NCI-H1417 (cell line): ENCODE data around the gene NUMB.
"Not testable (repeated sequence)": the region's sequence is repeated elsewhere in the genome, so short reads cannot be mapped to it uniquely, and the experiment has no call there.

Experiments used
- DNase-seq, 3 experiments: peaks; one replicate each; lab custom pipeline; 2025; lab: John Stamatoyannopoulos, UW

Gene NUMB

DNA sequence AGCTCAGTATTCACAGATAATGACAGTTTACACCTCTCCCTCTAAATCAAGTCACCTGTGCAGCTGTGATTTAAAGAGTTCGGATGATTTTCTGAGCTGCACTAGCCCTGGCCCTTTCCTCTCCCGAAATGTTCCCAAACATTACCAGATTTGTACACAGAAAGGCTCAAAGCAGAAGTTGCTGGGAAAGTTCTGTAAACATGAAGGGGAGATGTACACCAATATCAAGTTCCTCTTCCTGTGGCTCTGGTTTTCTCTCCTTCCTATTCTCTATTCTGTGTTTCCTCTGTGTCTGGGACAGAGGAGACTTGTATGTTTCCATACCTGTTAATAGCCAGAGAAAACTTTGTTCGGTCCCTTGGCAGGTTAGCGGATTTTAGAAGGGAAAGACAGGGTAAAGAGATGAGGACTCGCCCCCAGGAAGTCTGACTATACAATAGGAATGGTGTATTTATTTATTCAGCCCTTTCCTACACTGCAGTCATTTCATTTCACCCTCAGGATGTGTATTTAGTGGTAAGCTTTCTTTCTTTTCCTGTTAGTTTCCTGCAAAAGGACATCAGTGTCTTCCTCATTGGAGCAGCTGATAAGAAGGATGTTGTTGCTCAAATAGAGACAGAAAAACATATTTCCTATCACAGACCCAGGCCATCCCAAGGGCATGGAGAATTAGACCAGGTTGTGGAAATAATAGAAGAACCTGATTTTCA lies 7.6 kb upstream of the NUMB start:
- DNase-seq: no peak

DNA sequence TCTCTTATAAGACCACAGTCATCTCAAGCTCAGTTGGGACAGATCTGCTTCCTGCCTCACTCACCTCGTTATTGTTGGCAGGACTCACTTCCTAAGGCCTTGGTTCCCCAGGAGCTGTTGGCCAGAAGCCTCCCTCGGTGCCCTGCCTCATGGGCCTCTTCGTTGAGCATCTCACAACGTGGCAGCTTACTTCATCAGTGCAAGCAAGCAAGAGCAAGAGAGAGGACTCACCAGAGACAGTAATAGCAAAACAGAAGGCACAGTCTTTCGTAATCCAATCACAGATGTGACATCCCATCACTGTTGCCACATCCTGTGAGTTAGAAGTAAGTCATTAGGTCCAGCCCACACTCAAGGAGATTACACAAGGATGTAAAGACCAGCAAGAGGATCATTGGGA lies 5.1 kb upstream of the NUMB start:
- no peak for DNase-seq

DNA sequence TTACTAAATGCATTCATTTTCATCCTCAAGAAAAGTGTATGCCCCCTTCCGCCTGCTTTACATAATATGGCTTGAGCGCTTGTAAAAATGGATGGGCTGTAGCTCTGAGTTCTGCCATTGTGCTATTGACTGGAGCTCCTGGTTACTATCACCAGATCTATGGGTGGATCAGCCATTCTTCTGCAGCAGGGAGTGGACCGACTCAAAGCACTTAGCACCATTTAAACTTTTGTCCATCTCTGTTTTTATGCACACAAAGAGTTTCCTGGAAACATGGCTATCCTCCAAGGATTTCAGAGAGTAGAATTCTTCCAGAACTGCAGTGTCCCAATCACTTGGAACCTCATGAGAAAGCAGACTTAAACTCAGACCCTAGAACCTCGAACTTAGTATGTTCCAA lies 4.5 kb upstream of the NUMB start:
- DNase-seq: no peak

GRCh38 chr14:73462048-73462715 lies 3.8 kb upstream of the NUMB start:
- DNase-seq: peak; percentile 51 to 75 (median 65)

DNA sequence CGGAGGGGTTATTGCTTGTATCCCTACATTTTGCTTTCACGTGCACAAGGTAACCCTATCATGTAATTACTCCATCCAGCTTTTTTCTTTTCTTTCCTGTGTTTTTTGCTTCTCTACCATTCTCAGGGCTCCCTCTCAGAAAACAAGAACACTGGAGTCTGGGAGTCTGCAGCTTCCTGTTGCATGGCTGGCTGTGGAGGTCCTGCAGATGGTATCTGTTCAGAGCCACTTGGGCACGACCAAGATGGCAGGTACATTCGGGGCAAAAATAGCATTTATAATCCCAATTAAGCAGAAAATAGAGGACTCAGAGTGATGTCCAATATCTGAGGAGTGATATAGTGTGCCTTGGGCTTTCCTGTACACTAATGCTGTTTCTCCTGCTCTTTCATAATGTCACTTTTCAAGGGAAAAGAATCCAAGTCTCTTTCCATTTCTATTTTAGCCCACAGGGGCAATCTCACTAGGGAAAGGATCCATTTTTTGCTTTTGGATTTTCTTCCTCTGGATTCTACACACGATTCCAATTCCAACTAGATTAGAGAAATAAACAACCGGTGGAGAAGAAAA lies 3.2 kb upstream of the NUMB start:
- DNase-seq: peak in 1 of 3 experiments; percentile 38

GRCh38 chr14:73460691-73461127 lies 2.4 kb upstream of the NUMB start:
- peak; percentile 6 to 88 (median 55) for DNase-seq

DNA sequence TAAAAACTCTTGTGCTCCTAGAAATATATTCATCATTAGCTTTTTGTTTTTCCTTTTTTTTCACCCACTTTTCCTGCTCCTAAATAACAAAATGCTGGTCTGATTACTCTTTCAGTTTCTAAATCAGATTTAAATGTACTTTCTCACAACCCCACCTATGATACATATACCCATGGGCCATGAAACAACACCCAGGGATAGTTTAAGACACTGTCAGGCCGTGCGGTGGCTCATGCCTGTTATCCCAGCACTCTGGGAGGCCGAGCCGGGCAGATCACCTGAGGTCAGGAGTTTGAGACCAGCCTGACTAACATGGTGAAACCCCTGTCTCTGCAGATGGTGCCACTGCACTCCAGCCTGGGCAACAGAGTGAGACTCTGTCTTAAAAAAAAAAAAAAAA lies 1.6 kb upstream of the NUMB start:
- no peak for DNase-seq

DNA sequence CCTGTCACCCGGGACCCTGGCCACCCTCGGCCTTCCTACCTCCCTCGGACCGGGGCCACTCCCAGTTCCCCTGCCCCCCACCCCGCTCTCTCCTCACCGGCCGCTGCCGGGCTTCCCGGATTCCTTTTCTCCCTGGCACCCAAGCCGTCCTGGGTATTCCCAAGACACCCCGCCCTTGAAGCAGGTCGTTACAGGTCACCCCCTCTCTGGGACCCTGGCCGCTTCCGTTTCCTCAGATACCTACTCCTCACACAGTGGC lies 493 bp downstream of the NUMB start:
- no peak for DNase-seq

DNA sequence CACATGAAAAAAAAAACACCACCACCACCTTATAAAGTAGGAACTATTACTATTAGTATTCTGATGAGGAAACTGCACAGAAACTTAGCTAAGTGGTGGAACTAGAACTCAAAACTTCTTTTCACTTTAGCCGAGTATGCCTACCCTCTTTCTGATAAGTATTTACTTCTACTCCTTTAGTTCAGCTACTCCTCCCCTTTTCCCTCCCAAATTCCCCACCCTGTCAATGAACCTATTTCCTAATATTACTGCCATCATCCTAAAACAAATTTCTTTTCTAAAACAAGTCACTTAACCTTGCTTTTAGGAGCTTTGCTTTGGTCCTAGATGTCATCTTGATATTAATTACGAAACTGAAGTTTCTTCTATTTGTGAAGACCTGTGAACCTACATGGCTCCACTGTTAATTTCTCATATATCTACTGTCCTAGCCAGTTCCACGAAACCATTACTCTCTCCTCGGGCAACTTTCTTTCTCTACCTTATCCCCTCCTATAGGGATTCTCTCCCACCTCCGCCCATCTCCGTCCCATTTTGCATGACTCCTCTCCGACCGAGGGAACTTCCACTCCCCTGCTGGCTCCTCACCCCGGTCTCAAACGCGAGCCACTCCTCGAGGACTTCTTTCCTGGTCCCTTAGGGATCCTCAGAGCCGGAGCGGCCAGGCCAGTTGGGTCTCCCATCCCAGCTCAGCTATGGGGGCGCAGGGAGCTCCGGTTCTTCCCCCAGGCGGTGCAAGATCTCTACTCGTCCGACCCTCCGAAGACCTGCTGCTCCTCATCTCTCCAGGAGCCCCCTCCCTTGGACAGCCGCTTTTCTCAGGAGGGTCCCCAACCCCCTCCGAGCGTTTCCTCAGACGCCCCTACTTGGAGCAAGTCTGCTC lies 1.1 kb downstream of the NUMB start:
- DNase-seq: peak; percentile 20 to 68 (median 64)

DNA sequence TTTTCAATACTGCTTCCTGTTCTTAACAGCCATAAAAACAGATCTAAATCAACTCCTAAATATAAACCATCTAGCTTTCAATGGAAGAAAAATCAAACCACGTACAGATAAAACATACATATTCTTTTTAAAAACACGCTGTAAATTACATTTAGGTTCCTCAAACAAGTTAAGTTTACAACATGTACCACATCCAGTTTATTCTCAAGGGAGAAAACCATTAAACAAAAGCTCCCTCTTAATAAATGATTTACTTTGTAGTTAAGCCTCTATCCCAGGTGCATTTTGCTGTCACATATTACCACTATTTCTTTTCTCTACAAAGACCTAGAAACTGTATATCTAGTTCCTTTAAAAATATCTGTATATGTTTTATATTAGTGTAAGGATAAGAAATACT lies 3.1 kb downstream of the NUMB start:
- DNase-seq: no peak

GRCh38 chr14:73452341-73453186 lies 5.8 kb downstream of the NUMB start:
- DNase-seq: no peak

DNA sequence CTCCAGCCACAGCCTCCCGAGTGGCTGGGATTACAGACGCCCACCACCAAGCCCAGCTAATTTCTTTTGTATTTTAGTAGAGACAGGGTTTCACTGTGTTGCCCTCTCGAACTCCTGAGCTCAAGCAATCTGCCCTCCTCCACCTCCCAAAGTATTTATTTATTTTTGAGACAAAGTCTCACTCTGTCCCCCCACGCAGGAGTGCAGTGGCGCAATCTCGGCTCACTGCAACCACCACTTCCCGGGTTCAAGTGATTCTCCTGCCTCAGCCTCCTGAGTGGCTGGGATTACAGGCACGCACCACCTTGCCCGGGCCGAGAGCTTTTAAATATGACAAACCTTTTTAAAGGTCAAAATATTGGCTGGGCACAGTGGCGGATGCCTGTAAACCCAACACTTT lies 14.6 kb downstream of the NUMB start:
- DNase-seq: no peak

GRCh38 chr14:73441286-73441685 lies 17.1 kb downstream of the NUMB start:
- DNase-seq: no peak

DNA sequence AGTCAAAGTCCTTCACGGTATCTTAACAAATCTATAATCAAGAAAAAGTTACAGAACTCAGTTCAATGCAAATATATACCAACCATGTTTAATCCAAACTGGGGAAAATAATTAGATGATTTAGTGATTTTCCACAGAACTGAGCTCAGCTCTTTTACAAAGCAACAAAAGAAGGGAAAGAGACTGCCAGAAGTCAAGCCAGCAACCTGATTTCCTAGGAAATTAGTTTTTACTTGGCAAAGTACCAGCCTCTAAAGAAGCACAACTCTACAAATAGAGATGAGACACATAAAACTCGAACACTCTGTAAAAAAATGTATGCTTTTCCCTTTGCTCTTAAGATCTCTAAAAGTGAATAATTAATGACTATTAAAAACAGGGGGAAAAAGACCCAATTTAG lies 19.4 kb downstream of the NUMB start:
- no peak for DNase-seq

- no peak for DNase-seq
Measured at GRCh38 chr14:73437206-73437605, 21.1 kb downstream of the NUMB start.

DNA sequence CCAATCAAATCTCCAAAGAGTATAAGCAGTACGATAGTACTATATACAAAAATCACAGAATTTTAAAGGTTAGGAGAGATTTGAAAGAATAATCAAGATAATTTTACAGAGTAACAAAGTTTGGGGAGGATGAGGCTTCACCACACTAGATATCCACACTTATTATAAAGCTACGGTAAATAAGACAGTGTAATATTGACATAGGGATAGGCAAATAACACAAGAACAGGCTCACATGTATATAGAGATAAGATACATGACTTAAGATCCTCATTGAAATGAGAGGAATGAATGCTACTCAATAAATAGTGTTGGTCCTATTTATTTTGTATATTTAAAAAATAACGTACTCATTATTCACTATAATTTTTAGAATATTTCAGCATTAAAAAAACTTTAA lies 26.2 kb downstream of the NUMB start:
- DNase-seq: no peak

DNA sequence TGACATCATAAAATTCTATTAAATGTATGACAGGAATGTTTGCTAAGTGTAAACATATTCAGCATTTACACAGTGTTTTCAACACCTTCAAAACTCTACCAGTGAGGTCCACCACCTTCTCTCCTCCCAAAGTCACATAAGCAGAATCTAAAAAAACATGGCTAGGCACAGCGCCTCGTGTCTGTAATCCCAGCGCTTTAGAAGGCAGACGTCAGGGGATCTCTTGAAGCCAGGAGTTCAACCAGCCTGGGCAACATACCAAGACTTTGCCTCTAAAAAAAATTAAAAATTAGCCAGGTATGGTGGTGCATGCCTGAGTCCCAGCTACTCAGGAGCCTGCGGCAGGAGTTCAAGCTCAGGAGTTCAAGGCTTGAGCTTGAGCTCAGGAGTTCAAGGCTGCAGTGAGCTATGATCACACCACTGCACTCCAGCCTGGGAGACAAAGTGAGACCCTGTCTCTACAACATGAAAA lies 30.0 kb downstream of the NUMB start:
- DNase-seq: peak in 1 of 3 experiments; percentile 18

- DNase-seq: no peak
Measured at GRCh38 chr14:73427516-73428264, 30.7 kb downstream of the NUMB start.

DNA sequence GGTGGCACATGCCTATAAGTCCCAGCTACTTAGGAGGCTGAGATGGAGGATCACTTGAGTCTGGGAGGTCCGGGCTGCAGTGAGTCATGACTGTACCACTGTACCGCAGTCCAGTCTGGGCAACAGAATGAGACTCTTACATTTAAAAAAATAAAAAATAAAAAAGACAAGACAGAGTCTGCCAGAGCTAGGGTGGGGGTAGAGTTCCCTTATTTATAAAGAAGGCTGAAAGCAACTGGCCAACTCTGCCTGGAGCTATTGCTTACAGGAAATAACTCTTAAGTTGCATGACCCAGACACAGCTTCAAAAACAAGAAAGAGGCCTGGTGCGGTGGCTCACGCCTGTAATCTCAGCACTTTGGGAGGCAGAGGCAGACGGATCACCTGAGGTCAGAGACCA lies 31.5 kb downstream of the NUMB start:
- no peak for DNase-seq

DNA sequence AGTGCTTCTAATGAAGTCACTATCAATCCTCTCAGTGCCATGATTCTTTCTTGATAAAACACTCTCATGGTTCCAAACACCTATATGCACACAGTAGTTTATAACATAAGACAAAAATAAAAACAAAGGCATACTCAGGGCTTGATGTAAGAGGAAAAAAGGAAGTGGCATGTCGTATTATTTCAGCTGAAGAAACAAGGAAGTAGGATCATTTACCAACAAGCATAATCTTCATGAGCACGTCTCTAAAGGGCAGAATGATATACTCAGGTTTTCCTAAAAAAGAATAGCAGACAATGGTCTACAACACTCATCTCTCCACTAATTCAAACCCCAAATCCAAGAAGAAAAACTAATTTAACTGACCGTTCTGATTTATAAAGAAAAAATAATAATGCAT lies 33.9 kb downstream of the NUMB start:
- no peak for DNase-seq

- not testable (repeated sequence) for DNase-seq
Measured at GRCh38 chr14:73423092-73423491, 35.3 kb downstream of the NUMB start.
